Anterior cingulate cortex (tissue), 58 donors: ENCODE measurements around the gene GNG12.

Experiments
- DNase-seq, 58 donors: peaks; one replicate each; lab custom pipeline; 2025; lab: John Stamatoyannopoulos, UW

Gene GNG12

GRCh38 chr1:67843746-67844145 is 10.5 kb upstream of the GNG12 start:
- no peak for DNase-seq

GRCh38 chr1:67843331-67843730 is 10.1 kb upstream of the GNG12 start:
- DNase-seq = no peak

- peak in 1 of 58 donors; percentile 1 for DNase-seq
Observed at GRCh38 chr1:67840449-67840848, 7.2 kb upstream of the GNG12 start.

DNA sequence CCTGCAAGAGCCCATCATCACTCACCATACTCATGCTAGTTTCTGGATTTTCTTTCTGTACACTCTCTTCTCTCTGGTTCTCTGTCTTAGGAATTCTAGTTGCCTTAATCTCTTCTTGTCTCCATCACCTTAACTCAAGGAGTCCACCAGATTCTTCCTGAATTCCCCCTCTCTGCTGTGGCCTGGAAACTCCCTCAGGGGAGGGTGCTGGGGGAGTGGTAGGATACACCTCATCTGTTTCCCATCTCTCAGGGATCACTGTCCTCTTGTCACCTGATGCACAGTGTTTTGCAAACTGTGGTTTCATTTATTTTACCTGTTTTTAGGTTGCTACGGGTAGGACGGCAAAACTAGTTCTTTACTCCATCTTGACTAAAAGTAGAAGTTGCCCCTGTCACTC is 6.6 kb upstream of the GNG12 start:
- DNase-seq = no peak

DNA sequence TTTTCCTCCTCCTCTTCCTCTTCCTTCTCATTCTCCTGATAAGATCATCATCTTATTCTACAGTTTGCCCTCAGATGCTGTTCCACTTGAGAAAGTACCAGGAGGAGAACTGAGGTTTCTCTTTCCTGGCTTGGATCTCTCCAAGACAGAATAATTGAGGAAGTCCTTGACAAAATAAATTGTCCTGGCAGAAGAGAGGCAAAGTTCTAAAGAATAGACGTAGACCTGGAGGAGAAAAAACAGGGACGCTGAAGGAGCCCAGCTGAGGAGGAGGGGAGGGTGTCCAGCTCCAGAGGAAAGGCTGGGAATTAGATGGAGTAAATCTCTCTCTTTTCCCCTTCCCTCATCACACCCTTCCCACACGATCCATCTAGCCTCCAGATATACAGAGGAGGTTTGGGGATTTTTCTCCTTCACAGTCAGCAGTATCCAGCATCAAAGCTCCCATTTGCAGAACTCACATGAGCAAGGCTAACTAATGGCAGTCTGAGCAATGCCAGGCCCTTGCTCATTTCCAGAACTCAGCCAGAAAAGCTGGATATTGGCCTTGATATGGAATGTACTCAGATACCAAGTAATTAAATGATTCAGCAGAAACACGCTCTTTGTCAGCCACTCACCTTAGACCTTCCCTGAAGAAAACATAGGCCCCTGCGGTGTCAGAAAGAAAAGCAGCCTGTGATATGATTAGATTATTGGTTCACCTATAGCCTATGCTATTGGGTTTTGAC is 5.1 kb upstream of the GNG12 start:
- DNase-seq = no peak

- no peak for DNase-seq
Observed at GRCh38 chr1:67836769-67837168, 3.5 kb upstream of the GNG12 start.

DNA sequence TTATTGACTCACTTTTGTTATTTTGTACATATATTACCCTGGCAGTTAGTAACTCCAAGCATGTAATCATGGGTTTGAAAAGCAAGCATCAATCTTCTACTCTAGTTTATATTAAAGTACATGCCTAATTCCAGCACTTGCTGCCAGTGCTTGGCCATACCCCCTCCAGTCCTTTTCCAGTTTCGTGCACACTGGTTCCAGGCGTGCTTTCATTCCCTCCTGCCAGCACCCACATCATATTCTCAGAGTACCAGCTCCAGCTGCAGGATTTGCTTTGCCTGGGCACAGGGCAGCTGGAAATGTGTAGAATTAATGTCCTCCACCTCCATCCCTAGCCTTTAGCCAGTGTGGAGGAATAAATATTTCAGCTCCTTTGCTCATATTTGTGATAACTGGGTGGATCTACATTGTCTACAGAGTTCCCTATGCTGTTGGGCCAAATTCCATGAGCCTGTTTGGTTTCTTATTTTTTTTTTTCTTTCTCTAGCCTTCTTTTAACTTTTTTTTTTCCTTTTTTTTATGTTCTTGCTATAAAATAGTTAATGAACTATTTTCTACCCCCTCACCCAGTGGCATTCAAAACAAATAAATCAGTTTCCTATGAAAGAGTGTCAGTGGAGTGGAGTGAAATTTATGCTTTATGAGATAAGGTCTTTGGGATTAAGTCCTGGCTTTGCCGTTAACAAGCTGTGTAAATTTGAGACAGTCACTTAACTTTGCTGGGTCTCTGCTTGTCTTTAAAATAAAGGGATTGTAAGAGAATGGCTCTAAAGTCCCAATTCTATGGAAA is 2.6 kb upstream of the GNG12 start:
- DNase-seq = no peak

DNA sequence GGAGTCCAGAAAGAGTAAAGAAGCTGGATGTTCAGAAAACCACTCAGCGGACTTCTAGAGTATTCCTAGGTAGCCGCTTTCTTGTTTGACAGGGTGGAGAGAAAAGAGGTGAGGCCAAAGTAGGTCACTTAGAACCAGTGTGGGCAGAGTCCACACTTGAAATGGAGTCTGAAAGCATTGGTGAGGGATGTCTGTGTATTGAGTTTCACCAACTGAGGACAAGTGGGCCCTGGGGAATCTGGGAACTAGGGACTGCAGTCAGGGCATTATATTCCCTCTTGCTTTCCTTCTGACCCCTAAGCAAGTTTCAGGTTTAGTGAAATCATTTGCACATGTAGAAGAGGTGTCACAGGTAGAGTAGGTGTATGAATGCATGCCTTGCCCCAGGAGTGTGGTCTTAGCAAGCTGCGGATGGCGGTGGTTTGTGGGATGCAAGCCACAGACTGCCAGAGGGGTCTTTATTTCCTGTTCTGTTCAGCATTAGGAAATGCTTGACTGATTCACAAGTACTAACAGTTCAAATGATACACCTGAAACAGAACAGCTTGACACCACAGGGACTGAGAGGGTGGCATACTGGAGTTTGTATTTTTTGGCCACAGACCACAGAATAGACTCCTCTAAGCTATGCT is 1.1 kb upstream of the GNG12 start:
- DNase-seq = no peak

- peak in 2 of 58 donors; percentile 22 to 29 for DNase-seq
Observed at GRCh38 chr1:67833602-67833940, 304 bp upstream of the GNG12 start.

DNA sequence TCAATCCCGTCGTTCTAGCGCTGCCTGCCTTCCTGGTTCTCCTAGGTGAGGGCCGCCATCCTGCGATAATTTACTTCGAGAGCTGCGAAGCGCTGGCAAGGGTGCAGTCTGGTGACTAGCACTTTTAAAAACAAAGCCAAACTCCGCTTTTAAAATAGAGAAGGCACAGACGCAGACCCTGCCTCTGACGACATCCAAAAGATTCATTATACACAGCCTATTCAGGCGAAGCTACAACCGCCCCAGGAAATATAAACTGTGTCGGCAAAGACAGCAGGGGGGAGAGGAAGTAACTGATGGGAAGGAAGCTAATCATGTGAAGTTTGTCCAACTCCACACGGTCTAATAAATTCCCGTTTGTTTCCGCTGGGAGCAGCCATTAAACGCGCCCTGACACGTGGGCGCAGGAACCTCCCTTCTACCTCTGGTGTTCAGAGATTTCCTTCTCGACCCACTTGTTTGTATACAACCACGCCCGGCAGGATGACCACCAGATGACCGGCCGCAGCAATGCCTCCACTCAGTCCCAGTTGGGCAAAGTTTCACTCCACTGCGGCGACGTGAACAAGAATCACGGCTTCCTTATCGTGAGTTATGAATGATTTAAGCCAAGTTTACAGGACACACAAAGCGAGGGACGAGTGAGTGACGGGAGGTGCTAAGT is 1.3 kb downstream of the GNG12 start:
- peak in 27 of 58 donors; percentile 7 to 49 (median 23) for DNase-seq

- no peak for DNase-seq
Observed at GRCh38 chr1:67830928-67831830, 2.1 kb downstream of the GNG12 start.

DNA sequence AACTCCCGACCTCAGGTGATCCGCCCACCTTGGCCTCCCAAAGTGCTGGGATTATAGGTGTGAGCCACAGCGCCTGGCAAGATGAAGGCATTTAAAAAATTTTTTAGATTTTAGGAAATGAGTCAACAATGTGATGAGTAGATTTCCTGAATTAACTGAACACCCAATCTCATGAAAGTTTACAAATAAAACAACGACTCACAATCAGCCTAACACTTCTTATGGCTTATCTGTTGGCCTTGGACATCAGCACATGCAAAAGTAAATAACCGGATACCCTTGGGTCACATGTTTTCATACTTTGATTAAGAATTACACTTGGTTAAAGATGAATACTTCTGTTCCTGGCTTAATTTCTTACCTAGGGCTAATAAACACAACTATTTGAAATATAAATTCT is 3.0 kb downstream of the GNG12 start:
- DNase-seq = no peak

DNA sequence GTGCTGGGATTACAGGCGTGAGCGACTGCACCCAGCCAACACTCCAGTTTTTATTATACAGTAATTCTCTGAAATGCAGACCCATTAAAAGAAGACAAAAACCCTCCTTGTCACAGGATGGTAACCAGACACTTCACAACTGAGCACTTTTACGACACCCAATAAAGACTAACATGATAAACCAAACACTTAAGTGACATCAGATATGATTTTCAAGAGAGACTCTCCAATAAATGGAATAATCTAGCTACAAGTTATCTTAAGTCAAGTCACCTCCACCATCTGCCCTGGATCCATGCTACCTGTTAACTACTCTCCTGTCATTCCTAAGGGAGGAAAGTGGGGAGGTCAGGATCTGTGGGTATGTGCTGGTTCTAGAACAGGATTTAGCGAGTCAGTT is 5.6 kb downstream of the GNG12 start:
- DNase-seq = no peak

GRCh38 chr1:67825591-67825990 is 7.7 kb downstream of the GNG12 start:
- DNase-seq = no peak

DNA sequence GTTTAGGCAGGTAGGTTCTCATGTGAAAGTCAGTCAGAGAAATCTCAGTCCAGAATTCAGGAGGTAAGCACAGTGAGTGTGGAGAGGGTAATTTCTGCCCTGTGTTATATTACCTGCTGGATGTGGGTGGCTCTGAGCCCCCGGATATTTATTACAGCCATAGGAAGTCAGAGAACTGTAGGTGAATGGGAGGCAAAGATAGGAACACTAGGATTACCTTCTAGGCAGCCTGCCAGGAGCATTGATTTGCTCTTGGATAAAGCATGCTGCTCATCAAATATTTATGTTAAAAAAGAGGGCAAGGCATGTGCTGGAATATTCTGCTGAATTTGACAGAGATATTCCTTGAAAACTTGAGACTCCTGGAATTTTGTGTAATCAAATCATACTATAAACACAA is 8.5 kb downstream of the GNG12 start:
- no peak for DNase-seq

DNA sequence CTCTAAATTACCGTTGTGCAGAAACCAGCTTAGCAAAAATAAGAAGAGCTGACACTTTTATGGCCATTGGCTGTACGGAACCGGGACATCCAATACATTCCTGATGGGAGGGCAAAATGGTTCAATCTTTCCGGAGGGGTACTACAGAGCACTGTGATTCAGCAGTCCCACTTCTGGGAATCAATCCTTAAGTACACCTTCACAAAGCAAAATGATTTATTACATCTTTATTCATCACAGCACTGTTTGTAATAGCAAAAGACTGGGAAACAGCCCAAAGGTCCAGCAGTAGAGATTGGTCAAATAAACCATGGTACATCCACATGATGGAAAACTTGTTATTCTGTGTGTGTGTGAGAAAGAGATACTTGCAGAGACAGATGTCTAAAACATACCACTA is 9.7 kb downstream of the GNG12 start:
- DNase-seq = no peak

DNA sequence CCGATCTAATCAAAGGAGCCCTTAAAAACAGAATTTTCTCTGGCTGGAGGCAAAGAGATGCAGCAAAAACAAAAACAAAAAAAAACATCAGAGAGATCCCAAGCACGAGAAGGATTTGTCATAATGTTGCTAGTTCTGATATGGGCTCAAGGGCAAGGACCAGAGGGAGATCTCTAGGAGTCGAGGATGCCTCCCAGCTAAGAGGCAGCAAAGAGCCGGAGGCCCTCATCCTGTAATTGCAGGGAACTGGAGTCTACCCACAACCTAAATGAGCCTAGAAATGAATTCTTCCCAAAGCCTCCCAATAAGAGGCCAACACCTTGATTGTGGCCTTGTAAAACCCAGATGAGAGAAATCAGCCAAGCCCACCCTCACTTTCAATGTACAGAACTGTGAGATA is 12.0 kb downstream of the GNG12 start:
- no peak for DNase-seq

- DNase-seq = no peak
Observed at GRCh38 chr1:67818725-67819301, 14.5 kb downstream of the GNG12 start.

DNA sequence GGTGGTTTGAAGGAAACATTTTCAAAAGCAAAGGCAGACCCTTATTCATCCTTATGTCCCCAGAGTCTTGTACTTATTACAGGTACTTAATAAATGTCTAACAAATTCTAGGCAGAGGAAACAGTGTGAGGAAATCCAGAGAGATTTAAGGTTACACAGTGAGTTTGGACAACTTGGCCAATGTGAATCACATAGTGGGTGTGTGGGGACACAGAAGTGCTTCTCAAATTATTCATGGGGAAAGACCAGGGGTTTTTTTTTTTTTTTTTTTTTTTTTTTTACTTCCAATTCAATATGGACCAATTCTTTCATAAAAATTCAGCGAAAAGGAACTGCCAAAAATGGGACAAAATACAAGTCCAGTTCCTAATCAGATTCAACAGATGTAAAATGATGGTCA is 15.1 kb downstream of the GNG12 start:
- DNase-seq = no peak

GRCh38 chr1:67817319-67817718 is 15.9 kb downstream of the GNG12 start:
- DNase-seq = no peak
